KBM-7 (cell line): ENCODE results near the gene PARP3.
A peak's percentile ranks its signal among the peaks of the same experiment; 100 is the strongest.

ENCODE experiments used
- DNase-seq: peaks from one replicate; pipeline ENCODE4 v3.0.0-alpha.2; 2015
- in situ Hi-C: fragments of 300-500 bp; cut with MboI; formaldehyde crosslinking; loops from 2 replicates; pipeline ENCODE4 v1.14.3; 2020; ENCODE audit warnings: low sequenced_read_pairs, low pct_unique_long_range_greater_than_20kb, mixed read lengths

PARP3 gene

GRCh38 chr3:51945031-51945840 lies 3.1 kb downstream of the PARP3 start:
- in situ Hi-C loops: no loop called here
- DNase-seq: no peak

GRCh38 chr3:51945926-51946705 lies 4.0 kb downstream of the PARP3 start:
- in situ Hi-C loops: no loop called here
- DNase-seq: no peak

- in situ Hi-C loops: no loop called here
- DNase-seq: no peak
Measured at GRCh38 chr3:51946796-51947195, 4.6 kb downstream of the PARP3 start.

- DNase-seq: no peak
- in situ Hi-C loops: no loop called here
Measured at GRCh38 chr3:51947215-51947900, 5.2 kb downstream of the PARP3 start.

- DNase-seq: no peak
- in situ Hi-C loops: no loop called here
Measured at GRCh38 chr3:51948016-51948580, 5.9 kb downstream of the PARP3 start.

- DNase-seq: no peak
- in situ Hi-C loops: no loop called here
Measured at GRCh38 chr3:51949121-51949520, 7.0 kb downstream of the PARP3 start.

- in situ Hi-C loops: no loop called here
- no peak for DNase-seq
Measured at GRCh38 chr3:51950899-51951298, 8.7 kb downstream of the PARP3 start.

- in situ Hi-C loops: no loop called here
- peak; percentile 64 for DNase-seq
Measured at GRCh38 chr3:51953445-51953844, 11.3 kb downstream of the PARP3 start.

- peak; percentile 47 for DNase-seq
- in situ Hi-C loops: no loop called here
Measured at GRCh38 chr3:51954105-51954504, 11.9 kb downstream of the PARP3 start.

GRCh38 chr3:51954713-51955112 lies 12.6 kb downstream of the PARP3 start:
- in situ Hi-C loops: no loop called here
- no peak for DNase-seq

GRCh38 chr3:51955175-51955892 lies 13.2 kb downstream of the PARP3 start, which contains the start of gene GPR62:
GPR62 (plus strand) TSS chr3:51955381; CDS start chr3:51955653, 272 bp downstream.
- in situ Hi-C loops: no loop called here
- DNase-seq: no peak

GRCh38 chr3:51955893-51956770 lies 14.0 kb downstream of the PARP3 start:
- in situ Hi-C loops: no loop called here

GRCh38 chr3:51957520-51958205 lies 15.5 kb downstream of the PARP3 start:
- no peak for DNase-seq
- in situ Hi-C loops: no loop called here

More at GRCh38 chr3:51955893-51956770, 14.0 kb downstream of the PARP3 start:
- no peak for DNase-seq

- no peak for DNase-seq
- in situ Hi-C loops: no loop called here
Measured at GRCh38 chr3:51958603-51959521, 16.7 kb downstream of the PARP3 start.

- no peak for DNase-seq
- in situ Hi-C loops: no loop called here
Measured at GRCh38 chr3:51959651-51960050, 17.5 kb downstream of the PARP3 start.

GRCh38 chr3:51960386-51960785 lies 18.2 kb downstream of the PARP3 start:
- DNase-seq: no peak
- in situ Hi-C loops: no loop called here
